ENCODE results near the gene DRAXIN.

The DRAXIN gene

GRCh38 chr1:11766429-11766776 lies 74.9 kb downstream of the DRAXIN start:
- no peak for DNase-seq

DNA sequence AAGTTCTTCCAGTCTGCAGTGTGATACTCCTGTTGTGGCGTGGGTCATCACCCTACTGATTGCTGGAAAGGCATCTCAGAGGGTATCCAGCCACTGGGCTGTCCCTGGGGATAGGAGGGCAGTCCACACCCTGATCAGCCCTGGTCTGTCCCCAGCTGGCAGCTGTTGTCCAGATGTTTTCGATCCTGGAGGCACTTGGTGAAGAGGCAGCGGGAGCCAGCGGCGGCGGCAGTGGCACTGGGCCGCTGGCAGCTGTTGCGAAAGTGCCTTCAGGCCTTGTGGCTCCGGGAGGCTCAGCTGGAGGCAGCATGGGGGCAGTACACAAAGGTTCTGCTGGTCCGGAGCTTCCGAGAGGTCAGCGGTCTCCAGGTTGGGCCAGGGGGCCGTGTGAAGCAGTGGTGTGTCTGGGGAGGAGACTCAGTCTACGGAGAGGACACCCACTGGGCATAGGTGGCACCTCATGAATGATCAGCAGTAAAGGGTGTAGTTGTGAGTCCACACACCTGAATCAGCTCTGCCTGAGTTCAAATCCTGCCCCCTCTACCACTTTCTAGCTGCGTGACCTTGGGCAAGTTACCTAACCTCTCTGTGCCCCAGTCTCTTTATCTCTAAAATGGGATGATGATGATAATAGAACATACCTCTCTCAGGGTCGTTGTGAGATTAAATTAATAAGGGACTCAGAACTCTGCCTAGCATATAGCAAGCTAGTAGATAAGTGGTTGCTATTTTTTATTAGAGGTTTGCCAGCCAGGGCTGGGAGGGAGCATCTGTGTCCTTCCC lies 76.6 kb downstream of the DRAXIN start:
- DNase-seq = no peak

DNA sequence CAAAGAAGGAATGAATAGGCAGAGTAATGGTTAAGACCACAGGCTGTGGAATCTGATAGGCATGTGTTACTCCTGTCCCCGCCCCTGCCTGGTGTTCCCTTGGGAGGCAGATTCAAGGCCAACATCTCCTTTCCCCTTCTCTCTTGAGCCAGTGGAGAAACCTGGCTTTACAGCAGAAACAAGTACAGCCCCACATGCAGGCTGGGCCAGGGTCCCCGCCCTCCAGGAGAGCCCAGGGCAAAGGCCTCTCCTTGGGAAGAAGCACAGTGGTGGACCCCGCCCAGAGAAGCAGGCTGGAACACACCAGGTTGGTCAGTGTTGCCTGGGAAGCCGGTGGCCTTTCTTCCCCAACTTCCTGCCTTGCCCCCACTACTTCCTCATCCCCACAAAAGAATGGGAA lies 77.3 kb downstream of the DRAXIN start:
- DNase-seq = no peak

- no peak for DNase-seq
These were observed 77.8 kb downstream of the DRAXIN start for GRCh38 chr1:11769274-11769673.

DNA sequence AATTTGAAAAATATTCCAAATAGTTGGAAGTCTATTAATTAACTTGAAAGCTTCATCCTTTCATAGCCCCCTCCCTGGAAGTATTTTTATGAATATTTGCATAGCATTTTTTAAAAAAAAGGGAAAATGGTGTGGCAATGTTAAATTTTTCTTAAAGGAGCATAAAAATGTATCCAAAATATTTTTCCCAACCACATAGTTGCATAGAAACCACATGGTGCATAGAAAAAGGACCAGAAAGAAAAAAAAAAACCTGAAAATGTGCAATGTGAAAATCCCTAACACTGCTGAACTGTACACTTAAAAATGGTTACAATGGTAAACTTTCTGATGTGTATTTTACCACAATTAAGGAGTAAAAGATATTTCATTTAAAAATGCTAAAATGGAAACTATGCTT lies 78.5 kb downstream of the DRAXIN start:
- no peak for DNase-seq

GRCh38 chr1:11771481-11772043 lies 80.1 kb downstream of the DRAXIN start:
- DNase-seq = no peak

- no peak for DNase-seq
These were observed 80.9 kb downstream of the DRAXIN start for GRCh38 chr1:11772458-11772857.

- DNase-seq = no peak
These were observed 83.2 kb downstream of the DRAXIN start for GRCh38 chr1:11774753-11775152.

All from kidney glomerular epithelial cell (primary cell).